Neural progenitor cell (in vitro differentiated cells): Measurements from ENCODE around the gene UBAC1. TPM values are rescaled to one million over a fixed set of nuclear protein-coding genes. Genes with fewer than 3 reads are reported as not detected.
"Not testable (repeated sequence)": the region's sequence is repeated elsewhere in the genome, so short reads cannot be mapped to it uniquely, and the experiment has no call there.

Source experiments
- DNase-seq: peaks from one replicate; pipeline ENCODE4 v3.0.0-alpha.2; 2016; ENCODE audit warnings: low spot score
- H2AFZ ChIP-seq: fragments of 200-600 bp; sonication (generic); replicated peaks from 2 replicates; pipeline ENCODE4 v1.6.1; 2016; ENCODE audit warnings: antibody characterized with exemption
- H3F3A ChIP-seq: fragments of 200-600 bp; sonication (generic); 2 replicates; pipeline ENCODE4 v1.6.1; 2016; ENCODE audit warnings: antibody characterized with exemption, low read depth
- H3K27ac ChIP-seq: fragments of 200-600 bp; sonication (generic); 2 replicates; pipeline ENCODE4 v1.5.1; 2016; ENCODE audit warnings: mild to moderate bottlenecking
- H3K27me3 ChIP-seq: fragments of 200-600 bp; sonication (generic); 2 replicates; pipeline ENCODE4 v1.6.1; 2016; ENCODE audit warnings: mild to moderate bottlenecking, moderate library complexity
- H3K36me3 ChIP-seq: fragments of 200-600 bp; sonication (generic); 2 replicates; pipeline ENCODE4 v1.5.1; 2016
- H3K4me1 ChIP-seq: fragments of 200-600 bp; sonication (generic); 2 replicates; pipeline ENCODE4 v1.6.1; 2016; ENCODE audit warnings: mixed run types
- H3K4me2 ChIP-seq: fragments of 200-600 bp; sonication (generic); 2 replicates; pipeline ENCODE4 v1.6.1; 2016
- H3K4me3 ChIP-seq: fragments of 200-600 bp; sonication (generic); 2 replicates; pipeline ENCODE4 v1.5.1; 2016
- H3K79me2 ChIP-seq: fragments of 200-600 bp; sonication (generic); 2 replicates; pipeline ENCODE4 v1.6.1; 2016; ENCODE audit warnings: low read depth
- H3K9ac ChIP-seq: fragments of 200-600 bp; sonication (generic); 2 replicates; pipeline ENCODE4 v1.6.1; 2016
- H3K9me3 ChIP-seq: fragments of 200-600 bp; sonication (generic); 2 replicates; pipeline ENCODE4 v1.5.1; 2016; ENCODE audit warnings: low read depth
- H4K20me1 ChIP-seq: fragments of 200-600 bp; sonication (generic); 2 replicates; pipeline ENCODE4 v1.6.1; 2016; ENCODE audit warnings: low read depth
- H3K27ac Mint-ChIP-seq: 3 replicates; pipeline ENCODE4 v1.8.0; 2021; ENCODE audit warnings: mixed read lengths
- H3K27me3 Mint-ChIP-seq: 2 replicates; pipeline ENCODE4 v1.8.0; 2022; ENCODE audit warnings: low read depth, mild to moderate bottlenecking, inconsistent platforms, moderate library complexity, mixed read lengths; ENCODE audit not compliant: insufficient read depth
- H3K36me3 Mint-ChIP-seq: 3 replicates; pipeline ENCODE4 v1.8.0; 2021; ENCODE audit warnings: mixed read lengths
- H3K4me1 Mint-ChIP-seq: 3 replicates; pipeline ENCODE4 v1.8.0; 2021; ENCODE audit warnings: mixed read lengths
- H3K4me3 Mint-ChIP-seq: 3 replicates; pipeline ENCODE4 v1.8.0; 2021; ENCODE audit warnings: mild to moderate bottlenecking, moderate library complexity, mixed read lengths
- H3K9me3 Mint-ChIP-seq: 3 replicates; pipeline ENCODE4 v1.8.0; 2020; ENCODE audit warnings: mixed read lengths
- CTCF ChIP-seq: fragments of 200-600 bp; sonication (generic); IDR thresholded peaks from 2 replicates; pipeline ENCODE4 v1.5.1; 2017; ENCODE audit warnings: antibody characterized with exemption, mild to moderate bottlenecking
- EZH2 ChIP-seq: fragments of 200-600 bp; sonication (generic); IDR thresholded peaks from 2 replicates; pipeline ENCODE4 v1.6.1; 2017; ENCODE audit warnings: antibody characterized with exemption, mild to moderate bottlenecking, moderate library complexity
- EZH2phosphoT487 ChIP-seq: fragments of 200-600 bp; sonication (generic); IDR thresholded peaks from 2 replicates; pipeline ENCODE4 v1.6.1; 2017; ENCODE audit warnings: antibody characterized with exemption
- total RNA-seq: library from RNA; depleted of rRNA; stranded (reverse); fragments of >200 nt; gene quantifications from 2 replicates; pipeline ENCODE4 v1.2.3, GENCODE V29; 2015; ENCODE audit warnings: low replicate concordance

Gene UBAC1
- total RNA-seq, 1 donor from 2014 or later, result 66.0 TPM

- TF ChIP-seq CTCF (no peak), EZH2 (no peak), EZH2phosphoT487 (no peak)
- Histone ChIP-seq H3K27ac (no peak overlapping the region), H4K20me1 (peaks cover 3% of the 10 kb centered on the region), H3F3A (no peaks in the 10 kb centered on the region), H3K4me3 (no peak overlapping the region), H3K79me2 (no peaks in the 10 kb centered on the region), H3K4me2 (no peak overlapping the region), H3K9ac (no peak overlapping the region), H3K4me1 (no peaks in the 10 kb centered on the region), H3K27me3 (no peaks in the 10 kb centered on the region), H3K36me3 (no peaks in the 10 kb centered on the region), H2AFZ (no peak overlapping the region), H3K9me3 (no peaks in the 10 kb centered on the region)
- Mint-ChIP-seq H3K4me3 (no peak overlapping the region), H3K36me3 (peaks cover 25% of the 10 kb centered on the region), H3K4me1 (peaks cover 3% of the 10 kb centered on the region), H3K27ac (no peak overlapping the region), H3K27me3 (no peaks in the 10 kb centered on the region), H3K9me3 (no peaks in the 10 kb centered on the region)
- no peak for DNase-seq
Observed at GRCh38 chr9:135944444-135945252, 16.5 kb downstream of the UBAC1 start.

- not testable (repeated sequence) for H3K4me1 ChIP-seq, H3K27me3 Mint-ChIP-seq, H3K36me3 ChIP-seq, H3K9me3 Mint-ChIP-seq, H3K4me2 ChIP-seq, DNase-seq, H3K27me3 ChIP-seq, H3K9ac ChIP-seq, H3F3A ChIP-seq, H3K27ac Mint-ChIP-seq, H2AFZ ChIP-seq, H3K4me3 ChIP-seq, H4K20me1 ChIP-seq, H3K27ac ChIP-seq, H3K4me1 Mint-ChIP-seq, H3K4me3 Mint-ChIP-seq, H3K79me2 ChIP-seq, H3K9me3 ChIP-seq
- H3K36me3 Mint-ChIP-seq, result peaks cover 29% of the 10 kb centered on the region
Observed at GRCh38 chr9:135943604-135944003, 17.6 kb downstream of the UBAC1 start.

GRCh38 chr9:135941288-135941995 is 19.7 kb downstream of the UBAC1 start:
- no peak for DNase-seq
- no peaks in the 10 kb centered on the region for H3K27me3 ChIP-seq
- Mint-ChIP-seq H3K9me3 (peaks cover 3% of the 10 kb centered on the region), H3K36me3 (peaks cover 43% of the 10 kb centered on the region), H3K27ac (no peak overlapping the region), H3K4me1 (no peaks in the 10 kb centered on the region), H3K4me3 (no peak overlapping the region), H3K27me3 (peaks cover 2% of the 10 kb centered on the region)
- no peak overlapping the region for H3K4me3 ChIP-seq
- no peaks in the 10 kb centered on the region for H3K79me2 ChIP-seq
- H2AFZ ChIP-seq, result no peak overlapping the region
- no peaks in the 10 kb centered on the region for H3F3A ChIP-seq
- H3K36me3 ChIP-seq, result no peaks in the 10 kb centered on the region
- no peak for TF ChIP-seq CTCF
- TF ChIP-seq EZH2, result no peak
- TF ChIP-seq EZH2phosphoT487, result no peak
- no peak overlapping the region for H3K4me2 ChIP-seq
- H4K20me1 ChIP-seq, result no peaks in the 10 kb centered on the region
- H3K4me1 ChIP-seq, result no peaks in the 10 kb centered on the region
- H3K9me3 ChIP-seq, result no peaks in the 10 kb centered on the region
- H3K27ac ChIP-seq, result no peak overlapping the region
- no peak overlapping the region for H3K9ac ChIP-seq
